ENCODE results near the gene TSPAN16. TPM values are rescaled to one million over a fixed set of nuclear protein-coding genes. Genes with fewer than 3 reads are reported as not detected.

Gene TSPAN16
- total RNA-seq, 2 donors from 2014 or later: 4.2 TPM; not detected in 1

GRCh38 chr19:11257846-11258380 is 38.0 kb upstream of the TSPAN16 start:
- DNase-seq (ENCODE audit: low spot score): no peak
- TF ChIP-seq POLR2A (IDR thresholded peaks at IDR 0.05) (no peak), CTCF (IDR thresholded peaks at IDR 0.05) (no peak), POLR2AphosphoS5 (IDR thresholded peaks at IDR 0.05) (no peak)
- H3K27me3 ChIP-seq (replicated peaks; ENCODE audit: insufficient read depth): no peaks in the 10 kb centered on the region
- H3K36me3 ChIP-seq: no peaks in the 10 kb centered on the region
- intact Hi-C loops (cut with DNase I): no loop called here
- no peak overlapping the region for H3K4me3 ChIP-seq
- no peaks in the 10 kb centered on the region for H3K4me1 ChIP-seq (replicated peaks)
- 88% methylated on average over 3 of the region's 3 CpGs for WGBS
- H3K9me3 ChIP-seq: no peaks in the 10 kb centered on the region
- H3K27ac ChIP-seq: no peak overlapping the region

DNA sequence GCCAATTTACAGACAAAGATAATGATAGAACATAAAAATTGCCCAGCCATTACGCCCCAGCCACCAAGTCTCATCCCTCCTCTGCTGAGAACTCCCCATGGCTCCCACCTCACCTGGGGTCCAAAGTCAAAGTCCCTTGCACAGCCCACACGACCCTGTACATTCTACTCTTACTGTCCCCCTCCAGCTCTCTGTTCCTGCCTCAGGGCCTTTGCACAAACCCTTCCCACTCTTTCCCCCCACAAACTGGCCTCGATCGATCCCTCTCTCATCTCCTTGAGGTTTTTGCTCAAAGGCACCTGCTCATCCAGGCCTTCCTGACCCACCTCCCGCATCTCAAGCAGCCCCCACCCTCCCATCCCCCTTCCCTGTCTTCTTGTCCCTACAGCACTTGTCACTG is 35.0 kb upstream of the TSPAN16 start:
- no peaks in the 10 kb centered on the region for H3K4me1 ChIP-seq (replicated peaks)
- H3K36me3 ChIP-seq: no peaks in the 10 kb centered on the region
- H3K4me3 ChIP-seq: no peak overlapping the region
- no peaks in the 10 kb centered on the region for H3K27me3 ChIP-seq (replicated peaks; ENCODE audit: insufficient read depth)
- no peaks in the 10 kb centered on the region for H3K9me3 ChIP-seq
- no peak for TF ChIP-seq POLR2A (IDR thresholded peaks at IDR 0.05)
- TF ChIP-seq CTCF (IDR thresholded peaks at IDR 0.05): no peak
- 77% methylated on average over 5 of the region's 5 CpGs for WGBS
- peak overlapping the region; percentile 79 to 86 for H3K27ac ChIP-seq
- DNase-seq (ENCODE audit: low spot score): no peak
- intact Hi-C loops (cut with DNase I): no loop called here

DNA sequence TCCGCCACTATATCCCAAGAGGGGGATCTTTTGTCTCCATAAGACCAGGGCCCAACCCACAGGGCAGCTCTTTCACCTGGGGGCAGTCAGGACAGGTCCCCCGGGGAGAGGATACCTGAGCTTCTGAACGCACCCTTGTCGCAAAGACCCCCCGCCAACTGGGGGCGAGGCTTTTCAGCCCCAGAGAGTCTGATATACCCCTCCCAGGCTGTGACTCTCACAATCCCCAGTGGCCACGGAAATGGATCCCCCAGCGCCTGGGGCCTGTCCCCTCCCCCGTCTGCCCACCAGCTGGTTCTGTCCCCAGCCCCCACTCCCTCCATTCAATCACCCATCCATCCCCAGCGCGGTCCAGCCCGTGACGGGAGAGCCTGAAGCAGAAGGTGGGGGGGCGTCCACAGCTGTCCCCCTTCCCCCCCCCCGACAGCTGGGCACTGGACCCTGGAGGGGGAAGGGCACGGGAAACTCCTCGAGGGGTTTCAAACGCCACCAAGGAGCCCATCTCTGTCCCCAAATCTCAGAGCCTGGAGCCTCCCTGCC is 34.5 kb upstream of the TSPAN16 start:
- H3K4me3 ChIP-seq: peak overlapping the region; percentile 93 to 97
- no peaks in the 10 kb centered on the region for H3K27me3 ChIP-seq (replicated peaks; ENCODE audit: insufficient read depth)
- no peaks in the 10 kb centered on the region for H3K9me3 ChIP-seq
- H3K27ac ChIP-seq: peak overlapping the region; percentile 79 to 86
- intact Hi-C loops (cut with DNase I): no loop called here
- TF ChIP-seq CTCF (IDR thresholded peaks at IDR 0.05) (no peak), POLR2A (IDR thresholded peaks at IDR 0.05) (no peak), POLR2AphosphoS5 (IDR thresholded peaks at IDR 0.05) (no peak)
- no peaks in the 10 kb centered on the region for H3K4me1 ChIP-seq (replicated peaks)
- WGBS: 27% methylated on average over 18 of the region's 18 CpGs
- DNase-seq (ENCODE audit: low spot score): no peak
- H3K36me3 ChIP-seq: no peaks in the 10 kb centered on the region

GRCh38 chr19:11261971-11262839 is 33.8 kb upstream of the TSPAN16 start, which contains the start of gene DOCK6:
TSS of gene DOCK6 (minus strand) at chr19:11262524. CDS start at chr19:11262440, 84 bp downstream.
- Histone ChIP-seq H3K4me3 (peak within 1 kb of the TSS; percentile 93 to 97), H3K36me3 (no peaks in the 10 kb centered on the region), H3K27me3 (replicated peaks; ENCODE audit: insufficient read depth) (no peaks in the 10 kb centered on the region), H3K27ac (peak within 1 kb of the TSS; percentile 79 to 86), H3K4me1 (replicated peaks) (no peaks in the 10 kb centered on the region), H3K9me3 (no peaks in the 10 kb centered on the region)
- intact Hi-C loops (cut with DNase I): no loop called here
- DNase-seq (ENCODE audit: low spot score): no peak
- no peak for TF ChIP-seq POLR2AphosphoS5 (IDR thresholded peaks at IDR 0.05)
- TF ChIP-seq CTCF (IDR thresholded peaks at IDR 0.05): peak in 2 of 4 experiments; percentile 53 to 55
- 2% methylated on average over 58 of the region's 91 CpGs for WGBS
